ENCODE data around the gene GLIPR2.
"Not testable (repeated sequence)": the region's sequence is repeated elsewhere in the genome, so short reads cannot be mapped to it uniquely, and the experiment has no call there.

Gene GLIPR2

DNA sequence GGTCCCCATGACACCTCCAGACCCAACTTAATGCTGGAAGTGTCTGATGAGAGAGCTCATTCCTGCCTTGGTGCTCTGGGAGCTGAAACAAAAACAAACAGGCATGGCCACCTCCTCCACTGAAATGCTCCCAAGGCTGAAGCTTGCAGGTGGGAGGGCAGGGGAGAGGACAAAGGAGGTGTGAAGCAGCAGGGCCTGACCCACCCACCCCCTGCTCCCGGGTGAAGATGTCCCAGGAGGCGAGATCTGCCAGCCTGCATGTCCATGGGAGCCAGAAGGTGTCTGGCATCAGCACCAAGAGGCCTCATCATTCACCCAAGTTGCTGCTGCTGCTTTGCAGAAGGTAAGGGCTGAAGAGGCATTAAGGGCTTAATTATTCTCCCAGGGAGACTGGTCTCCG, 28.5 kb downstream of the GLIPR2 start:
- DNase-seq: no peak

DNA sequence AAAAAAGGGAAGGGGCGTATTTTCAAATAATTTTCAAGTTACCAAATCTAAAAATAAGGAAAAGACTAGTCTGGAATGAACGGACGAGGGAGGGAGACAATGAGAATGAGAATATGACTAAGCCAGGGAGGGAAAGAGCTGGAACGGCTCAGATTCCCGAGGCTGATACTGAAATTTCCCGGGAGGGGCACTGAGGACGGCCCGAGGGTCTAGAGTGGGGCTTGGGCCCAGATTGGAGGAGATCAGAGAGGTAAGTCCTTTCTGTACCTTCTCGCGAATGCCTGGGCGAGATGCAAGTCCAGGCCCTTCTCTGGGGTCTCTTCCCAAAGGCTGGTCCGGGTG, 29.3 kb downstream of the GLIPR2 start:
- no peak for DNase-seq

DNA sequence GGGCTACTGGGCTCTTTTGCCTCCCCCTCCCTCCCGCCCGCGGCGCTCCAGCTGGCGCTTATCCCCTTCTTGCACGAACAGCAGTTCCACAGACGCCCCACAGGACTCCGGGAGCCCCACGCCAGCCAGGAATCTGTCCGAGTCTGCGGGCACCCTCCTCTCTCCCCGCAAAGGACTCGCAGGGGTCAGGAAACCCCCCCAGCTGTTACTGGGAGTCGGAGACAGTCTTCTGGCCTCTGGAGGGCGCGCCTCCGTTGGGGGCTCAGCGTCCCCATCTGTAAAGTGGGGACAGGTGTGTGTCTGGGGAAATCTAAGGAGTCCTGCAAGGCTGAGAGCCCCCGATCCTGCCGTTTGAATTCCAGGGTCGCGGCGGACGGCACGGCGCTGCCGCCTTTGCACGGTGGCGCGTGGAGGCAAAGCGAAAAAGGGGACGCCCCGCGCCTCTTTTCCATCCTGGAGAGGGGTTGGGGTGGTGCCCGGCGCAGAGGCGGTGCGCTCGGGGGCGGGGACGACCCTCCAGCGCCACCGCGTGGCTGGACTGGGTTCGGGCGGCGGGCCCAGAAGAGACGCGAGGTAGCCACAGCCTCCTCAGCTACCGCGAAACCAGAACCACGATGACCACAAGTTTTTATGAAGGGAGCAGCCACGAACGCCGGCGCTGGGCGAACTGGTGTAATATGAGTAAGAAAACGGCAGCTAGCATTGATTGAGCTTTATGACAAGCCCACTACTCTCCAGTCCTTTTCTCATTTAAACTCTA, 29.8 kb downstream of the GLIPR2 start:
- peak; percentile 86 for DNase-seq

DNA sequence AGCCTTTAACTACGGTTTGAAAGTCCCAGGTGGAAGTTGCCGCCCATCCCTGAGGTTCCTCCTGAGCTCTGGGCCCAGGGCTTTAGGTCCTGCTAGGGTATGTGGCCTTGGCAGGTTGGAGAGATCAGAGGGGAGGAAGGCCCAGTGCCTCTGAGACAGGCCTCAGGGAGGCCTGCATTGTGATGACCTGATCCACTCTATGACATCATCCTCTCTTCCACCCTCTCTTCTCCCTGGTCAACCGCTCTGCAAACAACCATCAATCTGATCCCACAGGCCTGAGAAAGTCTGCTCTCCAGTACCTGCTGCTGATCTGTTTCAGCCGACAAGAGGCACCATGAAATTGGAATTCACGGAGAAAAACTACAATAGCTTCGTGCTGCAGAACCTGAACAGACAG, 32.6 kb downstream of the GLIPR2 start, which contains the start of gene CCIN:
TSS of gene CCIN (plus strand) at position 223 of the 400 bp plus-strand sequence. CDS start at position 338, 115 bp downstream.
- DNase-seq: no peak

DNA sequence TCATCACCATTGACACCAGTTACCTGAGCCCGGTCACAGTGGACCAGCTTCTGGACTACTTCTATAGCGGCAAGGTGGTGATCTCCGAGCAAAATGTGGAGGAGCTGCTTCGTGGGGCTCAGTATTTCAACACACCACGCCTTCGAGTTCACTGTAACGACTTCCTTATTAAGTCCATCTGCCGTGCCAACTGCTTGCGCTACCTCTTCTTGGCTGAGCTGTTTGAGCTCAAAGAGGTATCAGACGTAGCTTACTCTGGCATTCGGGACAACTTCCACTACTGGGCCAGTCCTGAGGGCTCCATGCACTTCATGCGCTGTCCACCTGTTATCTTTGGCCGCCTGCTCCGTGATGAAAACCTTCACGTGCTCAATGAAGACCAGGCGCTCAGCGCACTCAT, 33.2 kb downstream of the GLIPR2 start:
- DNase-seq: no peak

DNA sequence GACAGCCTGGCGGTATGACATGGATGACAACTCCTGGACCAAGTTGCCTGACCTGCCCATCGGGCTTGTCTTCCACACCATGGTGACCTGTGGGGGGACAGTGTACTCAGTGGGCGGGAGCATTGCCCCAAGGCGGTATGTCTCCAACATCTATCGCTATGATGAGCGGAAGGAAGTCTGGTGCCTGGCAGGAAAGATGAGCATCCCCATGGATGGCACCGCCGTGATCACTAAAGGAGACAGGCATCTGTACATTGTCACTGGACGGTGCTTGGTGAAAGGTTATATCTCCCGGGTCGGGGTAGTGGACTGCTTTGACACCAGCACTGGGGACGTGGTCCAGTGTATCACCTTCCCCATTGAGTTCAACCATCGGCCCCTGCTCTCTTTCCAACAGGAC, 34.0 kb downstream of the GLIPR2 start:
- no peak for DNase-seq

DNA sequence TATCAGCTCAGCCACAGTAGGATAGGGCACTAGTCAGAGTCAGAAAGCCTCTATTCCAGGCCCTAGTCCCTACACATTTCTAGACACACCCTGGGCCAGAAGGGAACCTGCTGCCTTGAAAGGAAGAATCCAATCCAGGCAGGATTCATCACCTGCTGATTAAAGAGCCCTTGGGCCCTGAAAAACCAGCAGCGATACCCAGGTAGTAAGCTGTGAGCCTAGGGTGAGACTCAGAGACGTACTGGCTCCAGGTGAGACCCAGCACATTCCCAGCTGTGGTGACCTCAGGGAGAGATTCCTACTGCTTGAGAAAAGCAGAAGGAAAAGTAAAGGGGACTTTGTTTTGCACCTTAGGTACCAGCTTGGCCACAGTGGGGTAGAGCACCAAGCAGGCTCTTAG, 37.3 kb downstream of the GLIPR2 start:
- DNase-seq: no peak

DNA sequence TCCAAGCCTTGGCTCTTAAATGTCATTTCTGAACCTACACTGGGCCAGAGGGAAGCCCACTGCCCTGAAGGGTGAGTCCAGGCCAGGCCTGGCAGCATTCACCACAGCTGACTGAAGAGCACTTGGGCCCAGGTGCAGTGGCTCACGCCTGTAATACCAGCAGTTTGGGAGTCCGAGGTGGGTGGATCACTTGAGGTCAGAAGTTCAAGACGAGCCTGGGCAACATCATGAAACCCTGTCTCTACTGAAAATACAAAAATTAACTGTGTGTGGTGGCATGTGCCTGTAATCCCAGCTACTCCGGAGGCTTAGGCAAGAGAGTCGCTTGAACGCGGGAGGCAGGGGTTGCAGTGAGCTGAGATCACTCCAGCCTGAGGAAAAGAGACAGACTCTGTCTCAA, 37.7 kb downstream of the GLIPR2 start:
- DNase-seq: no peak

DNA sequence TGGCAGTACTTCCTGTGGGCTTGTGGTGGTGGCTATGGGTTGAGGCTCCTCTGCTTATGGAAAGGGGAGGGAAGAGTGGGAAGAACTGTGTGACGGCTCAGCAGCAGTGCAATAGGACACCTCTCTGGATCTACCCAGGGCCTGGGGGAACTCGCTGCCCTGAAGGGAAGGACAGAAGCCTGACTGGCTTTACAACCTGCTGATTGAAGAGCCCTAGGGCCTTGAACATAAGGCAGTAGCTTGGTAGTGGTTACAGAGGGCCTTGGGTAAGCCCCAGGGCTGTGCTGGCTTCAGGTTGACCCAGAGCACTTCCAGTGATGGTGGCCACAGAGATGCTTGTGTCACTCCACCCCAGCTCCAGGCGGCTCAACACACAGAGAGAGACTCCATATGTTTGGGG, 38.2 kb downstream of the GLIPR2 start:
- no peak for DNase-seq

DNA sequence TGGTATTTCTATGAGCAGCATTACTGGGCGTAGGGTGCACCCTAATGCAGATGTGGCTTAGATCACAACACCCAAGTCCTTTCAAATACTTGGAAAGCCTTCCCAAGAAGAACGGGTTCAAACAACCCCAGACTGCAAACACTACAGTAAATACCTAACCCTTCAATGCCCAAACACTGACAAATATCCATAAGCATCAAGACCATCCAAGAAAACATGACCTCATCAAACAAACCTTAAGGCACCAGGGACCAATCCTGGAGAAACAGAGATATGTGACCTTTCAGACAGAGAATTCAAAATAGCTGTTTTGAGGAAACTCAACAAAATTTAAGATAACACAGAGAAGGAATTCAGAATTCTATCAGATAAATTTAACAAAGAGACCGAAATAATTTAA, 38.7 kb downstream of the GLIPR2 start:
- not testable (repeated sequence) for DNase-seq

DNA sequence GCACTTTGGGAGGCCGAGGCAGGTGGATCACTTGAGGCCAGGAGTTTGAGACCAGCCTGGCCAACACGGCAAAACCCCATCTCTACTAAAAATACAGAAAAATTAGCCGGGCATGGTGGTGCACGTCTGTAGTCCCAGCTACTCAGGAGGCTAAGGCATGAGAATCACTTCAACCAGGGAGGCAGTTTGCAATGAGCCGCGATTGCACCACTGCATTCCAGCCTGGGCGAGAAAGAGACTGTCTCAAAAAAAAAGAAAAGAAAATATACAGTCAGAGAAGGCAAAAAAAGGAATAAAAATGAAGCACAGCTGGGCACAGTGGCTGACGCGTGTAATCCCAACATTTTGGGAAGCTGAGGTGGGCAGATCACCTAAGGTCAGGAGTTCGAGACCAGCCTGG, 40.0 kb downstream of the GLIPR2 start:
- DNase-seq: not testable (repeated sequence)

DNA sequence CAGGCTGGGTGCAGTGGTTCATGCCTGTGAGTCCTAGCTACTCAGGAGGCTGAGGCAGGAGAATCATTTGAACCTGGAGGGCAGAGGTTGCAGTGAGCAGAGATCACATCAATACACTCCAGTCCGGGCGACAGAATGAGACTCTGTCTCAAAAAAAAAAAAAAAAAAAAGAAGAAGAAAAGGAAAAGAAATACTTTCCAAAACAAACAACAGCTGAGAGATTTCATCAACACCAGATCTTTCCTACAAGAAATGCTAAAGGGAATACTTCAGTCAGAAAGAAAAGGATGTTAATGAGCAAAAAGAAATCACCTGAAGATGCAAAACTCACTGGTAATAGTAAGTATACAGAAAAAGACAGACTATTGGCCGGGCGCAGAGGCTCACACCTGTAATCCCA, 41.0 kb downstream of the GLIPR2 start:
- DNase-seq: no peak

DNA sequence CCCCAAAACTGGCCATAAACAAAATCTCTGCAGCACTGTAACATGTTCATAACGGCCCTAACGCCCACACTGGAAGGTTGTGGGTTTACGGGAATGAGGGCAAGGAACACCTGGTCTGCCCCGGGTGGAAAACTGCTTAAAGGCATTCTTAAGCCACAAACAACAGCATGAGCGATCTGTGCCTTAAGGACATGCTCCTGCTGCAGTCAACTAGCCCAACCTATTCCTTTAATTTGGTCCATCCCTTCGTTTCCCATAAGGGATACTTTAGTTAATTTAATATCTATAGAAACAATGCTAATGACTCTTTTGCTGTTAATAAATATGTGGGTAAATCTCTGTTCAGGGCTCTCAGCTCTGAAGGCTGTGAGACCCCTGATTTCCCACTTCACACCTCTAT, 43.7 kb downstream of the GLIPR2 start:
- DNase-seq: not testable (repeated sequence)

DNA sequence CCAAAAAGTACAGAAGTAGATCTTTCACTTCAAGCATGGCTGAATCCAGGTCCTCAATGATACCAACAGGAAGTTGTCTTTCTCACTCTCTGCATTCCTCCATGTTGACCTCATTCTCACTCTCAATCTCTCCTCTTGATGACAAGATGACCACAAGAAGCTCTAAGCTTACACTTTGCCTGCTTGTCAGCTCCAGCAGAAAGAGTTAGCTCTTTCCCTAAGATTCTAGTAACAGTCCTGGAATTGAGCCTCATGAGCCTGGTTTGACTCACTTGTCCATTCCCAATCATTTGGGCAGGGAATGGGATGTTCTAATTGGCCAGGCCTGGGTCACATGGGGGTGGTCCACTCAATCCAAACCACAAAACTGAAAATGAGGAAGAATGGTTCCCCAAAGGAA, 50.9 kb downstream of the GLIPR2 start:
- no peak for DNase-seq

DNA sequence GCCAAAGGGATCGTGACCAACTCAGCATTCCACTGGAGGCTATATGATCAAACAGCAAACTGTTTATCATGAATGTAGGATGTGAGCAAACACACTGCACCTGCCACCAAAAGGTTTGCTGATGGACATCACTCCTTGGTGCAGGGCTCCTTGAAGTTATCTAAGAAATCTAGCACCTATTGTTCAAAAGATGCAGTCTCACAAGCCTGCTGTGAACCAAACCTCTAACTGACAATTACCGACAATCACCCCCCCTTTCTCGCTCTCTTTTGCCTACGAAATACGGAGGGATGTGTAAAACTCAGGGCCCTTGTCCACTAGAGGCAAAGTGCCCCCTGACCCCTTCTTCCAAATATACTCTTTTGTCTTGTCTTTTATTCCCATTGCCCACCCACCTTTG, 51.7 kb downstream of the GLIPR2 start:
- no peak for DNase-seq

DNA sequence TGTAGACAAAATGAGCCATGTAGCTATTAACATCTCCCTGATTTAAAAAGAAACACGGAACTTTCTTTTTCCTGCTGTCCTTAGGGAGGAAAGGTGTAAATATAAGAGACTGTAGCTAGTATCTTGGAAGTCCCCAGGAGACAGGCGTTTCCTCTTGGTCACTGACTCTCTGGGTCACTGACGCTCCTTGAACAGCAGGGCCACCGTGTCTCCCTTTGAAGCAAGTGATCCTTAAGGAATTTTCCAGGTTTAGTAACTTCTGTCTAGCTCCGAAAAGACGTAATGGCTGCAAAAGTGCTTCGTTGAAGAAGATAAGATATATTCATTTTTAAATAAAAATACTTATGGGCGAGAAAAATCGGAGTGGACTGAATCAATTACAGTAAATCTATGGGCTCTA, 53.4 kb downstream of the GLIPR2 start:
- DNase-seq: no peak

DNA sequence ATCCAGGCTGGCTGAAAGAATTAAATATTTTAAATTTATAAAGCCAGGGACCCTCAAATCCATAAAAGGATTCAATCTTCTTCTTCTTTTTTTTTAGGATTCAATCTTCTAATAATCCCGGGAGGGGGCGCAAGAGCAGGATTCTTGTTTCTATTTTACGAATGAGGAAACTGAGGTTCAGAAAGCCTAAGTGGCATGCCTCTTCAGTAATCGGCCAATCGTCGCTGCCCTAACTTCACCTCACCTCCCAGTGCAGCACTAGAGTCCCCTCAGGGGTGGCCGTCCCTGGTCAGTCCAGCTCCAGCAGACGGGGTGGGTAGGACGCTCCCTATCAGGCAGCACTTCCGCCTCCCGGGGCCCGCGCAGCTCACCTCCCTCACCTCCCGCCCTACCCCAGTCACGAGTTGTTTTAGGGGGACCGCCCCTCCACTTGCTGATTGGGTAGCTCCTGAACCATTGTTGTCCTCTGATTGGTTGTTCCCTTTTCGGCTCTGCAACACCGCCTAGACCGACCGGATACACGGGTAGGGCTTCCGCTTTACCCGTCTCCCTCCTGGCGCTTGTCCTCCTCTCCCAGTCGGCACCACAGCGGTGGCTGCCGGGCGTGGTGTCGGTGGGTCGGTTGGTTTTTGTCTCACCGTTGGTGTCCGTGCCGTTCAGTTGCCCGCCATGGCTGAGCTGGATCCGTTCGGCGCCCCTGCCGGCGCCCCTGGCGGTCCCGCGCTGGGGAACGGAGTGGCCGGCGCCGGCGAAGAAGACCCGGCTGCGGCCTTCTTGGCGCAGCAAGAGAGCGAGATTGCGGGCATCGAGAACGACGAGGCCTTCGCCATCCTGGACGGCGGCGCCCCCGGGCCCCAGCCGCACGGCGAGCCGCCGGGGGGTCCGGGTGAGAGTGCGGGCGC, 54.1 kb downstream of the GLIPR2 start, which contains the start of gene CLTA:
TSS of gene CLTA (plus strand) at position 534 of the 902 bp plus-strand sequence. CDS start at position 670, 136 bp downstream.
- DNase-seq: peak; percentile 99

DNA sequence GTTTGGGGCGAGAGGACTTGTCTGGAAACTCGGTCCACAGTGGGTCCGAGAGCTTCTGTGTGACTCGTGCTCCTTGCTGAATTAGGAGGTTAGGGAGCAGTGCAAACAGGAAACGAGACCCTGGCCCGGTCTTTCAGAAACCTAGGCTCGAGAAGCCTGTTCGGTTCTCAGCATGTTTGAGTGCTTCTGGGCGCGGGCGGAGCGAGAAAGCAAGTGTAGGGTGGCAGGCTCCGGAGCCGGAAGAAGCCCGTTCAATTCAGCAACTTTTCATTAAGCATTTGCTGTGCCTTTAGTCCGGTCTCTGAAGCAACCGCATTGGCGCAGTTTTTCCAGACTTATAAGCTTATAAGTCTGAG, 54.7 kb downstream of the GLIPR2 start:
- DNase-seq: peak; percentile 48

DNA sequence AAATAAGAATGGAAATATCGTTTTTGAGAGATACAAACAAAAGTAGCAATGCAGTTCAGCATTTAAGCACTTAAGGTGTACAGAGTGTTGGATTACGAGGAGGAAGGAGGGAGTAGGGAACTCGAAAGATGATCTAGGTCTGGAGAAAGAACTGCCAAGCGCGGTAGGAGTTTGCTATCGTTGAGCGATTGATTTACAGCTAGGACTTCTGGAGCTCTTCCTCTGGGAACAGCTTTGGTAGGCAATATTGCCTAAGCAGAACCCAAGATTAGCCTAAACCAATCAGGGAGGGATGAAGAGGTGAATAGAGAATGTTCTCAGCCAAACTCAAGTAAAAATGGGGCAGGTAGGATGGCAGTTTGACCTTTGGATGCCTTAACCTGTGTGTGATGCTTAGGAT, 55.2 kb downstream of the GLIPR2 start:
- DNase-seq: no peak

DNA sequence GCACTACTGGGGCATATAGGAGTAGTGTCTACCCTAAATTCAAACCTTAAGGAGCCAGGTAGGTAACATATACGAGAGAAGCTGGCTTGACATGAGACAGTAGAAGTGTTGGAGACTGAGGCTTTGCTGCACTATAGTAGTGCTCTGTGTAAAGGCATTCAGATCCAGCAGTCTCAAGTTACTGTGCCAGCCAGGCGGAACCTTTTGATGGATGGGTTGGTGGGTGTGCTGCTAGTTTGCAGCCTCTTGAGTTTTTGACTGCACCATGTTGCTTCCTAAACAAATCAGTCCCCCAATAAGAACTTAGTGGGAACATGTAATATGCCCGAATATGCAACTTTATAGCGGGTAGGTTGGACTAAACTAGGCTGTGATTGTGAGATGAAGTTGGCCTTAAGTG, 55.7 kb downstream of the GLIPR2 start:
- DNase-seq: no peak

DNA sequence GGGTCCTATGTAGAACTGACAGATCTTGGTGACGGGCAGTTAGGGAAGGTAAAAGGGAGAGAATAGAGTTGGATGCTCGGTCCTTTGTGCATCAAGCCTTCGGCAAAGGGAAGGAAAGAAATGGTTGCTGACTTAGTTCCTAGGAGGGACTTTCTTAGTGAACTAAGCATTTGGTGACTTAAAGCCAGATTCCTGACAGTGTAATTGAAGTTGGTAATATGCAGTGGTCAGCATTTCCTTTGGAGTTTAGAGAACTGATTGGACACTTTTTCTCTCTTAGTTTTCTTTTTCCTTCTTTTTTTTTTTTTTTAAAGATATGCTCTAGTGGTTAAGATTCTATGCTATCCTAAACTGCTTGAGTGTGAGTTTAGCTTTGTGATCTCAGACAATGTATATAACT, 56.5 kb downstream of the GLIPR2 start:
- DNase-seq: no peak

DNA sequence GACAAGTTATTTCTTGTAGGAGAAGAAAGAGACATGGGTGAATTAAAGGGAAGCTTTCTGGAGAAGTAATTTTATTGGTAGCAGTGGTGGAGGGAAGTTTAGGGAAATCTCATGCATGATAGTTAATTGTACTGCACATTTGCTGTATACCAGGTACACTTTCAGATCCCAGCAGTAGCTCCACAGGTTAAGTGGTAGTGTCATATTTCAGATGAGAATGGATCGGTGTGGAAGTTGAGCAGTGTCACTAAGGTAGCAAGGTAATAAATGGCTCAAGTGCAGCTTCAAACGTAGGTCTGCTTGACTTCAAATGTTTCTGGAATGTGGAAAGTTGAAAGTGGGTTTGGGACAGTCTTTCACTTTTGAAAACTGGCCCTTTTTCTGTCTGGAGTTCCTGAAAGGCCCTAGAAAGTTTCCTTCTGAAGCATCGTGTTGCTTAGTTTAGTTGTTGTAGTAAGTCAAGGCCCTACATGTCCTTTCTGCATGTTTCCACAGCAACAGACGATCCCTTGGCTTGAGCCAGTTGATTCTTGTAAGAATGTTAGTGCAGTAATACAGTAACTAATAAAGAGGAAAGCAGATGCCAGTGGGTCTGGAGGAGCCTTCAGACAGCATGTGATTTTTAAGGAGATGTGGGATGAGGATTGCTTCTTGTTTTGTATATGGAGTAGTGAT, 57.9 kb downstream of the GLIPR2 start:
- DNase-seq: no peak

DNA sequence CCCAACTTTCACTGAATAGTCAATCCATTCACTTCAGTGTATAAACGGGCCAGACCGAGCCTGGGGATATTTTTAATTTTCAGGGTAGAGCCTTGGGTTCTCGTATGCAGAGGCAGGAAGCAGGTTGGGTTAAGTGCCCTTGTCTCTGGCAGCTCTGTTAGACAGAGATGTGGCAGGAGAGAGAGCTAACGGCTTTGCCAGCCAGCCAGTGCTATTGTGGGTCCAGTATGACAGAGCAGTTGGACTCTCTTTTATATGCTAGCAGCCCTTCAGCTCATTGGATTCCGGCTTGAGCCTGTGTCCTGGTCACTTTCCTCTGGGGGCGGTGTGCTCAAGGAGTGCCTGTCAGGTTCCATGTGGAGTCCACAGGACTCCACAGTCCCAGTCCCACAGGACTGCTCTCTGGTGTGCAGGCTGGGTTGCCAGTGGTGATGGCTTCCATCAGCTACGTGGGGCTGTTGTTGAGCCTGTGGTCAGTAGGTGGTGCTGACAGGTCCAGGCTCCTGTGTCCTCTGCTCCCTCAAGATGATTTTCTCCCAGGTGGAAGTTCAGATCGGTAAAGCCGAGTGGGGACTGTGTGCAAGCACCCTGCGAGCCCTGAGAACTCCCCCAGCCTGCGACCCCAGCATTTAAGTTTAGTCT, 68.5 kb downstream of the GLIPR2 start:
- DNase-seq: no peak

All from activated CD4-positive, alpha-beta T cell treated with anti-CD3 and anti-CD28 coated beads, Interleukin-2, amount 50 U/mL, for 16 hours (primary cell).